Measurements from ENCODE around the gene FNDC3B.

FNDC3B gene

DNA sequence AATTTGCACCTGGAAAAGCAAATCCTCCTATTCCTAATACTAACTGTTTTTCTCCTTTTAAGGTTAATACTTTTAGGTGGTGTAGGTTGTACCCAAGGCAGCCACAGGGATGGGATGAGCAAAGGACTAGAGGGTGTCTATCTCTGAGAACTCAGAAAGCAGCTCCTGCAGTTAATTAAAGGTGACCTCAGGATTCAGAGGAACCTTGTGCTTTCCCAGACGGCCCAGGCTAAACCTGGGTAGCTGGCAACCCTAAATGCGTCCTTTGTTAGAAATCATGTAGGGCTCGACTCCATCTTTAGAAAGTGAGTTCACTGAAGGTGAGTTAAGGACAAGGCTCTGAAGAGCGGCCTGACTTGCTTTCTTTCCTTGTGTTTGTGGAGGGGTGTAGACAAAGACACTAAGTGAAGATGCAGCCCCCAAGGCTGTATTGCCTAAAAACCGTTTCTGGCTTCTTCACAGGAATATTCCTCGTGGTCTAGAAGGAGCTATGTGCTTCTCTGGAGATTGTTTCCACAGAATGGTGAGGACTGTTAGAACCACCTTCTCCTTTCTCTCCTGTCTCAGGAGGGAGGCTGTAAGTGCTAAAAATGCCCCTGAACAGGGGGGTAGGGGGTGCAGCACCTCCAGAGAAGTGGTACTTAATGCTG is 14.9 kb downstream of the FNDC3B start:
- DNase-seq (ENCODE audit: low read depth, low spot score): no peak

DNA sequence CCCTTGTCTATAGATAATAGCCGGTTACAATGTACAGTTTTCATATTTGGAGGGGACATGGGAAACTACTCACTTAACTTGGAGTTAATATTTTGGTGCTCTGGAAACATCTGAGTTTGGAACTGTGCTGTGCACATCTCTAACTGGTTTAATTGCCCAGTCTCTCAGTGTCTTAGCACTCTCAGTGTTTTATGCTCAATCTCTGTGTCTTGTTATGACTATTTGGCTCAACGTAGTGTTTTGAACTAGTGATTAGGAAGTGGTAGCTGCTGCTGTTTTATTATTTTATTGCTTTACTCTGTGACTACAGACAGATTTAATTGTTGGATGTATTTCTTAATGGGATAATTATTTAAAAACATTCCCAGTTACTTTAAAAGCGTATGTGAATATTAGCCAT is 17.0 kb downstream of the FNDC3B start:
- DNase-seq (ENCODE audit: low read depth, low spot score): no peak

DNA sequence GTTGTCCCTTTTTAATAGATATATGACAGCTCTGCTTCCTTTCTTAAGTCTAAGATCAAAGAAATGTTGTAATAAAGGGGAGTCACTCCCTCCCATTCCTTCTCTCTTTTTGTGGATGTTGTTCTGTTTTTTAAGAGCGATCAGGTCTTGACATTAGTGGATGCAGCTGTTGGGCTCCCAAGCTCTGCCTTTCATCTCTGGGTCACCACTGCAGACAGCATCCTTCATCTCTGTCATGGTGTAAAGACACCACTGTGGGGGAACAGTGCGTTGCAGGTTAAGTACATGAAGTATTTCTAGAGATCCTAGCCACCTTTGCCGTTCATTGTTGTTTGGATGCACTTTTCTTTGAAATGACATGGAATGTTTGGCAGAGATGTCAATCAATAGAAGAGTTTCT is 17.7 kb downstream of the FNDC3B start:
- no peak for DNase-seq (ENCODE audit: low read depth, low spot score)

GRCh38 chr3:172057624-172058327 is 18.4 kb downstream of the FNDC3B start:
- no peak for DNase-seq (ENCODE audit: low read depth, low spot score)

- DNase-seq (ENCODE audit: low read depth, low spot score): no peak
Observed at GRCh38 chr3:172059532-172059931, 20.2 kb downstream of the FNDC3B start.

DNA sequence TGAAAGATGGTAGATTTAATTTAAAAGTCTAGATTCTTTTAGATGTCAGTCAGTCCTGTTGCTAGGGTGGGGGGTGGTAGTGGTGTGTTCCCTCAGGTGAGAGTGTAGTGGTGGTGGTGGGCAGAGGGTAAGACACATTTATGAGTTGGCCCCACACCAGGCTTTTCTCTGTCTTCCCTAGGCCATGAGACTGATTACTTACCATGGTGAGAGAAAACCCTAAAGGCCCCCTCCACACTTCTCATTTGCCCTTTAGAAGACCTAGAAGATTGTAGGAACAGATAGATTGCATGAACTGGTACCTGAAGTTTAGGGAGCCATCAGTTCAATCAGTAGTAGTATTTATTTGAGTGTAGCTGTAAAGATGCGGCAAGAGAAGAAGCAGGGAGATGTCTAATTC is 20.9 kb downstream of the FNDC3B start:
- no peak for DNase-seq (ENCODE audit: low read depth, low spot score)

DNA sequence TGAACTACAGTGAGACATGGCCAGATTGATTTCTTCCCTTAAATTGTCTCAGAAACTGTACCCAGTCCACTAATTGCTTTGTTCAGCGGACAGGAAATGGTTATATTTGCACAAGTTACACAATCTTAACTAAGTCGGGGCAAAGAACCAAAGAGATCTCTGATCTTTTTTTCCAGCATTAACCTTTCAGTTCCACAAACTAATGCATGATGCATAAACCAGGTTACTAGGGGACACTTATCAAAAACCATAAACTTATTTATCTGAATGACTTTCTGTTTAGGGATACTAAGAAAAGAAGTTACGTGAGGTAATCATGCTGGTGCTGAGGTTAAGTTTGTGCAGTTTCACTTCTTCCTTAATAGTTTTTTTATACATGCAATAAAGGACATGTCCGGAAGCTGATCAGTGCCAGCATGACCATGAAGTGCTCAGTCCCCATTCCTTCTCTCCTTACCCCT is 22.4 kb downstream of the FNDC3B start:
- DNase-seq (ENCODE audit: low read depth, low spot score): no peak

- no peak for DNase-seq (ENCODE audit: low read depth, low spot score)
Observed at GRCh38 chr3:172062761-172063160, 23.4 kb downstream of the FNDC3B start.

- no peak for DNase-seq (ENCODE audit: low read depth, low spot score)
Observed at GRCh38 chr3:172063456-172064432, 24.4 kb downstream of the FNDC3B start.

DNA sequence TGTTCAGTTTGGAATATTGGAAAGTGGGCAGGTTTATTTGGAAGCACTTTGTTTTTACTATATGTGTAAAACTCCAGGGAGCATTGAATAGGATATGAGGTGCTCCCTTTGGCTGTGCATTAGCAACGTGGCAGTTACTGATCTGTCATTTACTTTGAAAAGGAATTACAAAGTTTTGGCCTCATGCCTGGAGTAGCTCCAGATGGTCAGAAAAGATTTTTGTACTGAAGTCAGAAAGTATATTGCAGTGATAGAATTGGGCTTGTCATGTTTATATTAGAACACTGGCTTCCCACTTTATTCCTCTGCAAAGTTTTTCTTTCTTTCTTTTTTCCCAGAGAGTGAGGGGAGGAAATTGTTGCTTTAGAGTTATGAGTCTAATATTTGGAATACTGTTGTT is 26.1 kb downstream of the FNDC3B start:
- no peak for DNase-seq (ENCODE audit: low read depth, low spot score)

DNA sequence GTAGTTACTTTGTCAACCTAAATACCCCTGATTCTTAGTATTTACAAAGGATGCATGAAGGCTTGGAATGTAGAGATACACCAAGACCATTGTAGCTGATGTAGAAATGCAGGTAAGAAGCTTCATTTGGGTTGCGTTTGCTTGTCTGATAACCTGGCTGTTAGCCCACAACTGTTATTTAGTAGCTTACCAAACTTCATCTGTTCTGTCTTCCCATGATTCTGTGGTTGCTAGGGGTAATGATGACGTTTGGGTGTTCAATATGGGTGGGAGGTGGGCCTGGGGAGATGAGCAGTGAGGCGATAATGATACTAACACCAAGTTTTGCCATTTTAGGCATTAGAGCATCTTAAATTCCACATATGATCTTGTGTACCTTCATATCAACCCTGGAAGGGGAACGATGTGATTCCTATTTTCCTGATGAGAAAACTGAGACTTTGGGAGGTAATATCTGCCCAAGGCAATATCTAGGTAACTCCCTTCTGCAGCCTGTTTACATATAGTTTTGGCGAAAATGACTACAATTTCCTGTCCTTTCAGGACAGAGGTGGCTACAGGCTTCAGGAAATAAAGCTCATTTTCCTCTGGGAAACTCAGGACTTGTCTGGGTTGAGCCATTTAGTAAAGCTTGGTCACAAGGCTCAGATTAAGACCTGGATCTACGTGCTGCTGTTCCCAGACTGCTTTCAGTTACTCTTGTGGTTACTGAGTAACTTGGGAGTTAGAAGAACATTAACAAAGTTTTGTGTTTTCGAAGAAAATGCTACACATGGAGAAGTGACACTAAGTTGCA is 26.8 kb downstream of the FNDC3B start:
- DNase-seq (ENCODE audit: low read depth, low spot score): no peak

GRCh38 chr3:172066880-172067796 is 27.8 kb downstream of the FNDC3B start:
- DNase-seq (ENCODE audit: low read depth, low spot score): no peak

DNA sequence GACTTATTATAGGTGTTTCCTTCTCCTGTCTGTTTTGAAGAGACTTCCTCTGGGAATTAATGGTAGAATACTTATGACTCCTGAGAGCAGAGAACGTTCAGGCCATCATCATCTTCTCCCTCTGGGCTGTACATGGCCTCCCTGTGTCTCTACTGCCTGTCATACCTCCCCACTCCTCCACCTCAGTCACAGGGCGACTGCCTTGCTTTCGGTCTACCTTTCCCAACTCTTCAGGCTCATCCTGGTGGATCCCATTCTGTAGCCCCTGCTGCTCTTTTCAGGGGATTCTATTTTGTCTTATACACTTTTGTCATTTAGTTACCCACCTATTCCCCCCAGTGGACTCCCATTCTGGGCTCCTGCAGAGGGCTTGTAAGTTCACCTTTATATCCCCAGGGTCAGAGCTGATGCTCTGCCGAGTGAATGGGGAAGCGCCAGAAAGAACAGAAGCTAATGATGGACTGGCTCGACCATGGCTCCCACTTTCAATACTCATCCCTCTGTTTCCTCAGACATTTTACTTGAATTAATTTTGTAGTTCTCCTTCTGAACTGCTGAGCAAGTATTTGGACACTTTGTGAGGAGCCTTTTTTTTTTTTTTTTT is 28.6 kb downstream of the FNDC3B start:
- no peak for DNase-seq (ENCODE audit: low read depth, low spot score)

- DNase-seq (ENCODE audit: low read depth, low spot score): no peak
Observed at GRCh38 chr3:172068977-172069376, 29.6 kb downstream of the FNDC3B start.

DNA sequence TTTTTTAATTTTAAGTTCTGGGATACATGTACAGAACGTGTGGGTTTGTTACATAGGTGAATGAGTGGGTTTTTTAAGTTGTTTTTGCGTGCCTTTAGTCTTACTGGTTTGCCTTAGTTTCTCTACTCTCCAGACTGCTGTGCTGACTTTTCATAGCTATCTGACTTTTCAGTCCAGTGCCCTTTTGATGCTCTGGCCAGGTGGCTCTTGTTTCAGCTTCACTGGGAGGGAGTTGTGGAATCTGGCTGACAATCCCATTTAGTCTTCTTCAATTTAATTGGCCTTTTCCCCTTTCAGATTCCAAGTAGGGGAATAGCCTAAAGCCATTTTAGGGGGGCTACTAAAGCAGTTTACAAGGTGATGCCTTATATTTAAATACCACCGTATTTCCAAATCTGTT is 30.1 kb downstream of the FNDC3B start:
- DNase-seq (ENCODE audit: low read depth, low spot score): no peak

DNA sequence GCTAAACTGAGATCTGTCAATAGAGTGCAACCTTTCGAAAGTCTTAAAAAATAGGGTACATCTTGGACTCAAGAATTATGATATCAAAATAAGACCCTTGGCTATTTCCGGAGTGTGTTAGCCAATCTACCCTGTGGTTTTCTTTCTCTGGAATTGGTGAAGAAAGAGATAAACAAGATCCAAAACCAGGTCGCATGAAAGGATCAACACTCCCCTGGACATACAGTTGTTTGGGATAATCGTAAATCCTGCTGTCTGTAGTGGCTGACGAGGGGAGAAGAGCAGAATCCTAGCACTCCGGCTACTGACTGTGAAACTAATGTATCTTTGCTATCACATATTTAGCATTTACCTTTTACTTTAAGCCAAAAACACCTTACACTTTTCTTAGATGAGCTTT is 30.9 kb downstream of the FNDC3B start:
- no peak for DNase-seq (ENCODE audit: low read depth, low spot score)

- DNase-seq (ENCODE audit: low read depth, low spot score): no peak
Observed at GRCh38 chr3:172070802-172071201, 31.4 kb downstream of the FNDC3B start.

DNA sequence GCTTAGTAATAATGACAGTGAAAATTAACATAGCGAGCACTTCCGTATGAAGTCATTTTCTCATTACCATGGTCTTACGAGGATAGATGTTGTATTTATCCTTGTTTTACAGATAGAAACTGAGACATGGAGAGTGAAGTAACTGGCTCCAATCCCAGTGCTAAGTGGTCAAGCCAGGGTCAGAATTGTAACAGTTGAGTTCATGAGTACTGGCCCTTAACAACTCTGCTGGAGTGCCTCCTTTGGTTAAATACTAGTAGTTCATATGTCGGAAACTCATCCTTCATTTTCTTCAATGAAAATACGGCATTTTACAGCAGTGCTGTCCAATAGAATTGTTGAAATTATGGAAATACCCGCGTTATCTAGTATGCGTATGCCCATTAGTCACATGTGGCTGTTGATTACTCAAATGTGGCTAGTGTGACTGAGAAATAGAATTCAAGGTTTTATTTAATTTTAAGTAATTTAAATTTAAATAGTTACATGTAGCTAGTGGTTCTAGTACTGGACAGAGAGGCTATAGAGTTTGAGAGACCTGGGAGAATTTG is 32.5 kb downstream of the FNDC3B start:
- DNase-seq (ENCODE audit: low read depth, low spot score): no peak

DNA sequence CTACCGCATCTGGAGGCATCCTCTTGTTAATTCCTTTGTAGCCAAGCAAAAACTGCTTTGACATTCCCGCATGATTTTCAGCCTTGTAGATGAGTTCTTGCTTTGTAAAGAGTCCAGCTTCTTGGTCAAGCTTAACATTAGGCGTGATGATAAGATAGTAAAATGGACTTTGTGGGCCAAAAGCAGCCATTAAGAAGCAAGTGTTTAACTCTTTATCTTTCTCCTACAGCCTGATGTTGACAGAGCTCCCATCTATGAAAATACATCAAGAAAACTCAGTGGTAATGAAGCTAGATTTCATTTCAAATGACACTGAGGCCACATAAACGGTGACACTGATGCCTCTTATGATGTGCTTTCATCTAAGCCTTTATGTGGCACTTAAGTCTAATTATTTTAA is 33.2 kb downstream of the FNDC3B start:
- no peak for DNase-seq (ENCODE audit: low read depth, low spot score)
